ENCODE results near the gene GRK4. TPM values are rescaled to one million over a fixed set of nuclear protein-coding genes. Genes with fewer than 3 reads are reported as not detected.

Gene GRK4
- total RNA-seq, 6 experiments from 2014 or later = 5.1 to 8.1 (median 6.7) TPM

GRCh38 chr4:2925931-2926860 is 37.2 kb upstream of the GRK4 start:
- Mint-ChIP-seq H3K4me3 (no peak overlapping the region), H3K9me3 (no peaks in the 10 kb centered on the region)

GRCh38 chr4:2927016-2927695 is 36.2 kb upstream of the GRK4 start:
- Mint-ChIP-seq H3K27me3 (ENCODE audit: insufficient read depth) (no peaks in the 10 kb centered on the region; the same call in 1 of the 2 replicates), H3K4me3 (no peak overlapping the region), H3K36me3 (ENCODE audit: low read depth) (peaks cover 26% of the 10 kb centered on the region; the same call in 1 of the 2 replicates), H3K27ac (no peak overlapping the region), H3K4me1 (ENCODE audit: low read depth) (peaks cover 4% of the 10 kb centered on the region), H3K9me3 (no peaks in the 10 kb centered on the region)
- DNase-seq = no peak
- TF ChIP-seq CTCF (IDR thresholded peaks at IDR 0.05) = no peak

More at GRCh38 chr4:2925931-2926860, 37.2 kb upstream of the GRK4 start:
- DNase-seq = no peak
- Mint-ChIP-seq H3K4me1 (ENCODE audit: low read depth) (peaks cover 13% of the 10 kb centered on the region), H3K27ac (no peak overlapping the region), H3K36me3 (ENCODE audit: low read depth) (peaks cover 32% of the 10 kb centered on the region; the same call in 1 of the 2 replicates), H3K27me3 (ENCODE audit: insufficient read depth) (no peaks in the 10 kb centered on the region; the same call in 1 of the 2 replicates)
- no peak for TF ChIP-seq CTCF (IDR thresholded peaks at IDR 0.05)

DNA sequence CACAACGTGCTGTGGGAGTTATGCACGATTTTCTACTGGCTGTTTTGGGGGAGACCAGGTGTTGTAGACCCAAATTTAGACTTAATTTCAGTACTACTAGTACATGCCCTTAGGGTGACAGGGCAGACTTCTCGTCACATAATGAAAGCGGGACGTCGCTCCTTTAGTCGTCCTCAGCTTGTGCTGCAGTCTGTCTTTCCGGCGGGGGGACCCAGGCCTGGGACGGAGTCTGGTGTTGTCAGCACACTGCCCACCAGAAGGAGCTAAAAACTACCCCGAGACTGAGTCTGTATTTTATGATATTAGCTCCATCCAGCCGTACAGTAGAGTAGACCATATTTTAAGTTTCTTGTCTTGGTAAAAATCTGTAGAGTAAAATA is 35.7 kb upstream of the GRK4 start:
- no peaks in the 10 kb centered on the region for H3K9me3 Mint-ChIP-seq
- H3K27me3 Mint-ChIP-seq (ENCODE audit: insufficient read depth) = no peaks in the 10 kb centered on the region; the same call in 1 of the 2 replicates
- no peak for DNase-seq
- H3K4me3 Mint-ChIP-seq = no peak overlapping the region
- no peaks in the 10 kb centered on the region for H3K4me1 Mint-ChIP-seq (ENCODE audit: low read depth)
- H3K36me3 Mint-ChIP-seq (ENCODE audit: low read depth) = peaks cover 23% of the 10 kb centered on the region; the same call in 1 of the 2 replicates
- no peak for TF ChIP-seq CTCF (IDR thresholded peaks at IDR 0.05)
- peak overlapping the region; percentile 20; the same call in 1 of the 2 replicates for H3K27ac Mint-ChIP-seq

- no peak overlapping the region for H3K4me3 Mint-ChIP-seq
- H3K9me3 Mint-ChIP-seq = no peaks in the 10 kb centered on the region; the same call in 1 of the 2 replicates
- no peak for TF ChIP-seq CTCF (IDR thresholded peaks at IDR 0.05)
- peaks cover 27% of the 10 kb centered on the region for H3K36me3 Mint-ChIP-seq (ENCODE audit: low read depth)
- H3K27ac Mint-ChIP-seq = peak overlapping the region; percentile 20; the same call in 1 of the 2 replicates
- peaks cover 6% of the 10 kb centered on the region for H3K4me1 Mint-ChIP-seq (ENCODE audit: low read depth)
- DNase-seq = no peak
- peaks cover 4% of the 10 kb centered on the region; the same call in 1 of the 2 replicates for H3K27me3 Mint-ChIP-seq (ENCODE audit: insufficient read depth)
These were observed 34.9 kb upstream of the GRK4 start for GRCh38 chr4:2928242-2929176.

DNA sequence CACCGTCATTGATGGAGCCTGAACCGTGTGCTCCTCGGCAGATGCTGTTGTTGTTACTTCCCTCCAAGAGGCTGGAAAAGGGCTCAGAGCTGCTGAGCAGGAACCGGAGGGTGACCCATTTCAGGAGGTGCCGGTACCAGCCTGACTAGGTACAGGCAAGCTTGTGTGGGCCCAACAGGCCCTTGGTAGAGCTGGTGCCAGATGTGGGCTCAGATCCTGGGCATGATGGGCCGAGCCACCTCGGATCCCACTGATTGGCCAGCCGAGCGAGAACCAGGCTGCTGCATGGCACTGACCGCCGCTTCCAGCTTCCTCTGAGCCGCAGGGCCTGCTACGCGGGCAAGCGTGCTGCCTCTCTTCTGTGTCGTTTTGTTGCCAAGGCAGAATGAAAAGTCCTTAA is 33.9 kb upstream of the GRK4 start:
- Mint-ChIP-seq H3K4me3 (no peak overlapping the region), H3K4me1 (ENCODE audit: low read depth) (peaks cover 6% of the 10 kb centered on the region), H3K27me3 (ENCODE audit: insufficient read depth) (peaks cover 4% of the 10 kb centered on the region; the same call in 1 of the 2 replicates), H3K9me3 (no peaks in the 10 kb centered on the region; the same call in 1 of the 2 replicates), H3K36me3 (ENCODE audit: low read depth) (peaks cover 27% of the 10 kb centered on the region), H3K27ac (no peak overlapping the region)
- DNase-seq = no peak
- no peak for TF ChIP-seq CTCF (IDR thresholded peaks at IDR 0.05)

Data from HFFc6 (cell line).